GM18520 (cell line): Measurements from ENCODE around the gene PMP22.
"Not testable (repeated sequence)": the region's sequence is repeated elsewhere in the genome, so short reads cannot be mapped to it uniquely, and the experiment has no call there.

Experiments
- ATAC-seq: cut with Tn5 transposase; IDR thresholded peaks from one replicate; pipeline ENCODE4 v1.9.1; 2021; ENCODE audit not compliant: unreplicated experiment

Gene PMP22

DNA sequence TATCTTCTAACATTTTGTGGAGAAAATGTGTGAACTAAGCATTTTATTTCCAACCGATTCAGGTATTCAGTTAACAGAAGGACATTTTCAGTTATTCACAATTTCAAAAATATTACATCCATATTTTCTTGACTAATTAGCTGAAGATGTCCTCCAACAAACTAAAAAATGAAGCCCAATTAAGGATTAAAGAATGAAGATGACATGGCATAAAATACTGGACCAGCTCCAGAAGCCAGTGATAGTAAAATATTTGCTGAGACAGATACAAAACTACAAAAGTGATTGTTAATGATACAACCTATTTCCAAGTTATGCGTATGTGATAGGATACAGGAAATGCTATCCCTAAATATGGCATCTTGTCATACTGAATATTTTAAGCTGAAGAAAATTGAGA is 48.6 kb downstream of the PMP22 start:
- no peak for ATAC-seq

DNA sequence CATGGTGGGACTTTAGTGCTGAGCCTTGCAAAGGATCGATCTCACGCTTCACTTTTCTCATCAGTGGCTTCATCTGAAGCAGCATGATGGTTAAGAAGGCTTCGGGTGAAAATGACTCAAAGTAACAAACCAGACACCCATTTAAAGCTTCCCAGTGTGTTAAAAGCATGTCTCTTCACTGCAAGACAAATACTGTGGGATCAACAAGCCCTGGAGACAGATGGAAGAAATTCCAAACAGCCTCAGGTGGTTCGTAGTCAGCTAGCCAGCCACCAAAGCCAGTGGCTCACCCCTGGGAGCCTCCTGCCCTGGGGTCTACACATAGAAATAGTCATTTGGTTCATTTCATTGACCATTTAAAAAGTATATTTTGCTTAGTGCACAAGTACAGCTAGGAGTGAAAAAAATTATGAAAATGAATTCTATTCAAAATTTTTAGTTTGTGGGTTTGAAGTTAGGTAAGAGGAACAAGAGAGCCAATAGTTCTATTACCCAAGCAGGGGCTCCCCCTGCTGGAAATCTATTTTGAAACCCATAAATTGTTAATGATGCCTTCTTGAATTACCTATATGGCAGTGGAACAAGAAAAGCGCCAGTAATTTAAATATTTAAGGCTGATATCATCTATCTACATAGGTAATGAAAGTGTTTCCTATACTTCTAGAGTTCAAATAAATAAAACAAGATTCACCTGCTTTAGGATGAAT is 51.6 kb downstream of the PMP22 start:
- ATAC-seq: no peak

- ATAC-seq: no peak
Observed at GRCh38 chr17:15210247-15210646, 54.9 kb downstream of the PMP22 start.

DNA sequence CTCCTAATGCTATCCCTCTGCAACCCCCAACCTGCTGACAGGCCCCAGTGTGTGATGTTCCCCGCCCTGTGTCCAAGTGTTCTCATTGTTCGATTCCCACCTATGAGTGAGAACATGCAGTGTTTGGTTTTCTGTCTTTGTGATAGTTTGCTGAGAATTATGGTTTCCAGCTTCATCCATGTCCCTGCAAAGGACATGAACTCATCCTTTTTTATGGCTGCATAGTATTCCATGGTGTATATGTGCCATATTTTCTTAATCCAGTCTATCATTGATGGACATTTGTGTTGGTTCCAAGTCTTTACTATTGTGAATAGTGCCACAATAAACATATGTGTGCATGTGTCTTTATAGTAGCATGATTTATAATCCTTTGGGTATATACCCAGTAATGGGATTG is 62.1 kb downstream of the PMP22 start:
- not testable (repeated sequence) for ATAC-seq

DNA sequence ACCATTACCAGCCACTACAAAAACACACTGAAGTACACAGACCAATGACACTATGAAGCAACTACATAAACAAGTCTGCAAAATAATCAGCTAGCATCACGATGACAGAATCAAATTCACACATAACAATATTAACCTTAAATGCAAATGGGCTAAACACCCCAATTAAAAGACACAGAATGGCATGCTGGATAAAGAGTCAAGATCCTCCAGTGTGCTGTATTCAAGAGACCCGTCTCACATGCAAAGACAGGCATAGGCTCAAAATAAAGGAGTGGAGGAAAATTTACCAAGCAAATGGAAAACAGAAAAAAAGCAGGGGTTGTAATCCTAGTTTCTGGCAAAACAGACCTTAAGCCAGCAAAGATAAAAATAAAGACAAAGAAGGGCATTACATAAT is 64.6 kb downstream of the PMP22 start:
- not testable (repeated sequence) for ATAC-seq

- no peak for ATAC-seq
Observed at GRCh38 chr17:15197229-15197628, 67.9 kb downstream of the PMP22 start.

- no peak for ATAC-seq
Observed at GRCh38 chr17:15194859-15195277, 70.3 kb downstream of the PMP22 start.

DNA sequence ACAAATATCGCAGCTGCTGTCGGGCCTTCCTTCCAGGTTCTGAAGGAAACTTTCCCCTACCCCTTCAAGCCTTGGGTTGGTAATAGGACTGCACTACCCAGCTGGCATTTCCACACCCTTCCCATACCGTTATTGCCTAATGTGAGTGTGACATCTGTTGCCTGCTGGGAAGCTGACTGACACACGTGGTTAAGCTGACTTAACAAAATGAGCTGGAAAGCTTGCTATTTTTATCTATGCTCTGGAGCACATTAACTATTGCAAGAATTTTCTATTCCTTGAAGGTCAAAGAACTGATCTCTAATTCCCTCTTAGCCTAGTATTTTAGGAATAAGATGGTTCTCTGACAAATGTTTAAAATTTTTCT is 79.5 kb downstream of the PMP22 start:
- ATAC-seq: no peak

GRCh38 chr17:15184872-15185624 is 80.1 kb downstream of the PMP22 start:
- no peak for ATAC-seq

GRCh38 chr17:15181816-15182215 is 83.3 kb downstream of the PMP22 start:
- no peak for ATAC-seq

DNA sequence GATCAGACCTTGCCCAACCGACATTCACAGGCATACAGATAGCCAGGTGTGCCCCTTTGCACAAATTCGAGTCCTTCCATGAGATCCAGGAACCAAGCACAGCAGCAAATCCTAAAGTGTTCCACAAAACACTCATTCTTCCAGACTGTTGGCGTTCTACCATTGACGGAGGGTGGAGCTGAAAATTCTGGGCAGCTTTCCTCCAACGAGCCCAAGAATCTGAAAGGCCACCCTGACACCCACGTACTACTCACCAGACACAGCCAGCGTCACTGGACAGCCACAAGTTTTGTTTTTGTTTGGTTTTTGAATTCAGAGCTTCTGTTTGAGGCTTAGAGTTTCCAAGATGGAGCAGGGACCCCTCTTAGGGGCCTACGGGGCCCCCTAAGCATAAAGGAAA is 83.8 kb downstream of the PMP22 start:
- ATAC-seq: no peak

GRCh38 chr17:15180121-15180561 is 85.0 kb downstream of the PMP22 start:
- no peak for ATAC-seq
